HG03439 (cell line): ENCODE results near the gene PLCH1.

Source experiments
- ATAC-seq: cut with Tn5 transposase; IDR thresholded peaks from one replicate; pipeline ENCODE4 v1.9.1; 2021; ENCODE audit warnings: mild to moderate bottlenecking, moderate library complexity; ENCODE audit not compliant: unreplicated experiment

The PLCH1 gene

GRCh38 chr3:155690921-155691320 is 54.0 kb downstream of the PLCH1 start:
- no peak for ATAC-seq

GRCh38 chr3:155688481-155688880 is 56.4 kb downstream of the PLCH1 start:
- ATAC-seq: no peak

GRCh38 chr3:155683344-155683720 is 61.5 kb downstream of the PLCH1 start:
- no peak for ATAC-seq

- no peak for ATAC-seq
Measured at GRCh38 chr3:155682426-155683343, 62.2 kb downstream of the PLCH1 start.

- ATAC-seq: no peak
Measured at GRCh38 chr3:155676252-155676981, 68.5 kb downstream of the PLCH1 start.

GRCh38 chr3:155675094-155675493 is 69.8 kb downstream of the PLCH1 start:
- ATAC-seq: no peak

- ATAC-seq: no peak
Measured at GRCh38 chr3:155673421-155673820, 71.5 kb downstream of the PLCH1 start.

GRCh38 chr3:155670335-155670734 is 74.5 kb downstream of the PLCH1 start:
- no peak for ATAC-seq

- no peak for ATAC-seq
Measured at GRCh38 chr3:155667988-155668387, 76.9 kb downstream of the PLCH1 start.

GRCh38 chr3:155664925-155665695 is 79.8 kb downstream of the PLCH1 start:
- ATAC-seq: no peak

- ATAC-seq: no peak
Measured at GRCh38 chr3:155663467-155664212, 81.2 kb downstream of the PLCH1 start.

- ATAC-seq: no peak
Measured at GRCh38 chr3:155661760-155662159, 83.1 kb downstream of the PLCH1 start.

- ATAC-seq: no peak
Measured at GRCh38 chr3:155661042-155661441, 83.8 kb downstream of the PLCH1 start.

GRCh38 chr3:155658671-155659261 is 86.1 kb downstream of the PLCH1 start:
- ATAC-seq: no peak

- ATAC-seq: no peak
Measured at GRCh38 chr3:155658006-155658405, 86.9 kb downstream of the PLCH1 start.

GRCh38 chr3:155657161-155657560 is 87.7 kb downstream of the PLCH1 start:
- ATAC-seq: no peak

- no peak for ATAC-seq
Measured at GRCh38 chr3:155656466-155656865, 88.4 kb downstream of the PLCH1 start.

- ATAC-seq: no peak
Measured at GRCh38 chr3:155651489-155652218, 93.2 kb downstream of the PLCH1 start.

GRCh38 chr3:155648013-155648591 is 96.8 kb downstream of the PLCH1 start:
- no peak for ATAC-seq
